Measurements from ENCODE around the gene CAB39.

The CAB39 gene

DNA sequence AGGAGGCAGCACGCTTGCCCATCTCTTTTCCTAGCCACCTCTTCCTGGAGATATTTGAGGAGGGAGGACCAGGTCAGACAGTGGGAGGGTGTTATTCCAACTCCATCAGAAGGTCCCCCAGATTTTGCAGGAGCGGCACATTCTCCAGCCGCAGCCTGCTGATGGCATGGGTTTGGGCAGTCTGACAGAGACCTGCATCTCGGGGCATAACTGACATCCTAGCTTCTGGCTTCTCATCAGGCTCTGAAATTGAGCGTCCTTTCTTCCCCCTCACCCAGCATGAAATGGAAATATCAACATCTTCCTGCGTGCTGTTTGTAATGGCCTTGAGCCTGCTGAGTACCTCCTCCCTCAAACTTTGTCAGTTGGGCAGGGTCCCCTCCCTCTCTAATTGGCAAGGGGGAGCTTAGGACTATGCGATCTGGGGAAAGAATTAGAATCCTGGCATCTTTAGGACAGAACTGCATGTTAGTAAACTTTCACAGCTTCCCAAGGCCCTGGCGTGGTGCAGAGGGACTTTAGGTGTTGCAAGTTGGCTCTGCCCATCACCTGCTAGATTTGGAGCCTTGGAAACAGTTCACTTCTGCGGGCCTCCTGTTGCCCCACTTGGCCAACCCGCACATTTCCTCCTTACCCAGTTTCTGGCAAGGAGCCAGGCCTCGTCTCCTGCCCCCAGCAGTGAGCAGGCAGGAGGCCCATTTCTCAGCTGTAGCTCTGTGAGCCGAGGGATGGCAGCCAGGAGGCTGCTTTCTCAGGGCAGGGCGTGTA is 154.3 kb downstream of the CAB39 start:
- DNase-seq (ENCODE audit: low spot score), result no peak
- TF ChIP-seq, protein P1, sequence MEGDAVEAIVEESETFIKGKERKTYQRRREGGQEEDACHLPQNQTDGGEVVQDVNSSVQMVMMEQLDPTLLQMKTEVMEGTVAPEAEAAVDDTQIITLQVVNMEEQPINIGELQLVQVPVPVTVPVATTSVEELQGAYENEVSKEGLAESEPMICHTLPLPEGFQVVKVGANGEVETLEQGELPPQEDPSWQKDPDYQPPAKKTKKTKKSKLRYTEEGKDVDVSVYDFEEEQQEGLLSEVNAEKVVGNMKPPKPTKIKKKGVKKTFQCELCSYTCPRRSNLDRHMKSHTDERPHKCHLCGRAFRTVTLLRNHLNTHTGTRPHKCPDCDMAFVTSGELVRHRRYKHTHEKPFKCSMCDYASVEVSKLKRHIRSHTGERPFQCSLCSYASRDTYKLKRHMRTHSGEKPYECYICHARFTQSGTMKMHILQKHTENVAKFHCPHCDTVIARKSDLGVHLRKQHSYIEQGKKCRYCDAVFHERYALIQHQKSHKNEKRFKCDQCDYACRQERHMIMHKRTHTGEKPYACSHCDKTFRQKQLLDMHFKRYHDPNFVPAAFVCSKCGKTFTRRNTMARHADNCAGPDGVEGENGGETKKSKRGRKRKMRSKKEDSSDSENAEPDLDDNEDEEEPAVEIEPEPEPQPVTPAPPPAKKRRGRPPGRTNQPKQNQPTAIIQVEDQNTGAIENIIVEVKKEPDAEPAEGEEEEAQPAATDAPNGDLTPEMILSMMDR (IDR thresholded peaks at IDR 0.05), result no peak
- peak overlapping the region; percentile 85 for H3K4me3 ChIP-seq
- H3K27ac ChIP-seq, result no peak overlapping the region

DNA sequence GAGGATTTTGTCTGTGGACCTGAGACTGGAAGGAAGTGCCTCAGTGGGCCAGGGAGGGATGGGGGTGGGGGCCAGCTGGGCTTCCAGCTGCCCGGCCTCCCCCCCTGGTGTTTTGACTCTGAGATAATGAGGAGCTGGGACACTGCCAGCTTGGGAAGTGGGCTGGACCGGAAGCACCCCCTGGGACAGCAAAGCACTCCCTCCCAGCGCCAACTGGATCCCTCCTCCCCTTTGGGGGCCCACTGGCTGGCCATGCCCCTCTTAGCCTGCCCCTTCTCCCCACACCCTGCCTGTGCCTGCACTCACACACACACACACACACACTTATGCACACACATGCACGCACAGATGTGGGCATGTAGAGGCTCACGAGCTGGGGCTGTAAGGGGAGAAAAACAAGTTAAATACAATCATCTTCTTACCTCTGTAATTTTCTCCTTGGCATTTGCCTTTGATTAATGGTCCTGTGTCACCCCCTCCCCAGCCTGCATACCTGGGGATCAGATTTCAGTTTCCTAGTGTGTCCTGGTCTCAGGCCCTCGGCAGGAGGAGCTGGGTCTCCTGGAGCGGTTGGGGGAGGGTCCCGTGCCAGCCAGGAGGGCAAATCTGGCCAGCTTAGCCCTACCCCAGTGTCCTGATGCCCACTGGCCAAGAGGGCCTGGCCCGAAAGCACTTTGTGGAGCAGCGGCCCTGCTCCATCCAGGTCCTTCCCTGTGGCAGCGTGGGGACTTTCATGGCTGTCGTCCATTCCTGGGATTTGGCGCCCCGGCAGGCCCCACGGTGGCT is 155.7 kb downstream of the CAB39 start:
- Histone ChIP-seq H3K27ac (no peak overlapping the region), H3K4me3 (no peak overlapping the region)
- no peak for DNase-seq (ENCODE audit: low spot score)
- TF ChIP-seq, protein P1 (IDR thresholded peaks at IDR 0.05), result no peak

DNA sequence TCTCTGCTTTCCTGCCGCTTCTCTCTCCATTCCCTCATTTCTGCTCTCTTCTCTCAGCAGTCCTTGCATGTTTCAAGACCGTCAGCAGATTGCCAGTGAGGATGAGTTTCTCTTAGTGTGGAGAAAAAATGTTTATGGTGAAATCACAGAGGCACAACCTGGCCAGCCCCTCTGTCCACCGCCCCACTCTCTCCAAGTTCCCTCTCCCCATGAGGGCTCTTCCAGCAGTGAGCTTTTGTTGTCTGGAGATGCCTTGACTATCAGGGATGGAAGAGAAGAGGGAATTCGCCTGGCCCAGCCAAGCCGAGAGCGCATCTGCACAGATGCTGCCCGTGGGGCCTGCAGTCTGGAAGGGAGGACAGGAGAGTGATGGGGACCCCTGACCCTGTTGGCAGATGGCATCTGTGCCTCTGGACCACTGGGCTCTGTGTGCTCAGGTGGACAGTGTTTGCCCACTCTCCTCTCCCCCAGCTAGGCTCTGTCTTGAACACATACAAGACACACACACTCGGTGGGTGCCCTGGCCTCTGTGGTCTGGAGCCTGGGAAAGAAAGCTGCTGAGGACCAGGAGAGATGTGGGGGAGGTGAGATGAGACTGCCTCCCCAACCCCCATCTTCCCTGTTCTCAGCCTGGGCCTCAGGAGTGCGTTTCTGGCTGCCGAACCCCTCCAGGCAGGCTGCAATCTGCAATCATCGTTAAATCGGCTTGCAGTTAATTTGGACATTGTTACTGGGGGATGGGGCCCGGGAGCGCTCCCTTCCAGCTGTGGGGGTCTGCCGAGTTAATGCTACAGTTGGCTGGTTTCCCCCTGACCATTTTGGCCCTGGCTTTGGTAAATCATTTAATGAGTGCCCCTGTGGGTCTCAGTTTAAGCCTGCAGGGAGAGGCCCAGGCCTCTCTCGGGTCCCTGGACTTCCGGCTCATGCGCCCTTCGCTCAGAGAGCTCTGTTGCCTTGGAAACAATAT is 156.6 kb downstream of the CAB39 start:
- Histone ChIP-seq H3K27ac (no peak overlapping the region), H3K4me3 (no peak overlapping the region)
- TF ChIP-seq, protein P1 (IDR thresholded peaks at IDR 0.05), result no peak
- DNase-seq (ENCODE audit: low spot score), result no peak

DNA sequence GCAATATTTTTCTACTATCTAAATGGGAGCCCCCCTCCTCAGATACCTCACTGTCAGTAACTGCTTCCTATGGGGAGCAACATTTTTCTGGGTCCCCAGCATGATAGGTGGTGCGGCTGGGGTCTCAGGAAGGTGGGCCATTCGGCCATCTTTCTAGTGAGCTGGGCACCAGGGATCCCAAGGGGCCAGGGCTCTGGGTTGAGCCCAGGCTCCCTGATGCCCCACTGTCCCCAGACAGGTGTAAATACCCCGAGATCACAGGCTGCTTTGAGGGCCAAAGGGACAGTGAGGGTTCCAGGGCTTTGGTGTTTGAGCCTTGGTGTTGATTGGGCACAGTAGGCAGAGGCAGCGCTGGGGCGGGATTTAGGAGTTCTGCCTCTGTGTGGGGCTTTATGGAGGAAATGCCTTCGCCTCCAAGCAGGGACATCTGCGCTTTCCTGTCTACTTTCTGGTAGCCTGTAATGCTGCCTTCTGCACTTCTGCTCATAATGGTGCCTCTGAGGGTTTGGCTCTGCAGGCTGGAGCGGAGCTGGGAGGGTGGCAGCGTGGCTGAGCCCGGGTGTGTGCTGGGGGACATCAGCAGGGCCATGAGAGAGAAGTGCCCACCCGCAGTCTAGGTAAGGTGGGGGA is 157.4 kb downstream of the CAB39 start:
- no peak for DNase-seq (ENCODE audit: low spot score)
- no peak overlapping the region for H3K27ac ChIP-seq
- H3K4me3 ChIP-seq, result no peak overlapping the region
- TF ChIP-seq, protein P1 (IDR thresholded peaks at IDR 0.05), result no peak
